Measurements from ENCODE around the gene B9D1.

DNA sequence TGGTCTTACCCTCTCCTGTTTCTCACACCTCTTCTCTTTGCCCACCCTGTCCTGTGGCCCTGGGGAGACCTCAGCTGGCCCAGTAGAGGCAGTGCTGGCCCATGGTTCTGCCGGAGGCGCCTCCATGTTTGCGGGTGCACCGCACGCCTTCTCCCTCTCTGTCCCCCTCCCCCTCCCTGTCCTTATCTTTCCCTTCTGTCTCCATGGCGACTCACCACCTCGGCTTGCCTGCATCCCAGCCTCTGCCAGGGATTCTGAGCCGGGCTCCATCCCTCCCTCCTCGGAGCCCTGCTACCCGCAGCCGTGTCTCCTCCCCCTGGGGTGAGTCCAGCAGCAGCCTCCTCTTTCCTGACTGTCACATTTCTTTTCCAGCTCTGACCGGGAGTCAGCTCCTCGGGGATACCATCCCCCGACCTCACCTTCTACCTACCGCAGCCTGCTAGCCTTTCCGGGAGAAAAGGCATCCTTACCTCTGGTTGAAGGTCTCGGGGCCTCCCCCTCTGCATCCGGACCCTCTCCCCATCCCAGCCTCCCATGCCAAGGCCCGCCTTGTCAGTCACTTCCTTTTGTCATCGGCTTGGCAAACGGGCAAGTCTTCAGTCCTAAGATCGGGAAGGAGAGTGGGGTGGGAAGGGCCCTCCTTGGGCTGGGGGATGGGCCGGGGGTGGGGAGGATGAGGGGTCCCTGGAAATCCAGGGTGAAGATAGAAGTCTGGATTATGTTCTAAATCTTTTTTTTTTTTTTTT lies 48.5 kb upstream of the B9D1 start, which contains the start of gene RNF112:
- TF ChIP-seq CTCF (IDR thresholded peaks at IDR 0.05) (peak in 3 of 4 experiments; percentile 28 to 39 (median 36)), POLR2A (IDR thresholded peaks at IDR 0.05) (no peak)

All from sigmoid colon (tissue), 3 donors.